ENCODE results near the gene IFNL1.
"Not testable (repeated sequence)": the region's sequence is repeated elsewhere in the genome, so short reads cannot be mapped to it uniquely, and the experiment has no call there.

Gene IFNL1

DNA sequence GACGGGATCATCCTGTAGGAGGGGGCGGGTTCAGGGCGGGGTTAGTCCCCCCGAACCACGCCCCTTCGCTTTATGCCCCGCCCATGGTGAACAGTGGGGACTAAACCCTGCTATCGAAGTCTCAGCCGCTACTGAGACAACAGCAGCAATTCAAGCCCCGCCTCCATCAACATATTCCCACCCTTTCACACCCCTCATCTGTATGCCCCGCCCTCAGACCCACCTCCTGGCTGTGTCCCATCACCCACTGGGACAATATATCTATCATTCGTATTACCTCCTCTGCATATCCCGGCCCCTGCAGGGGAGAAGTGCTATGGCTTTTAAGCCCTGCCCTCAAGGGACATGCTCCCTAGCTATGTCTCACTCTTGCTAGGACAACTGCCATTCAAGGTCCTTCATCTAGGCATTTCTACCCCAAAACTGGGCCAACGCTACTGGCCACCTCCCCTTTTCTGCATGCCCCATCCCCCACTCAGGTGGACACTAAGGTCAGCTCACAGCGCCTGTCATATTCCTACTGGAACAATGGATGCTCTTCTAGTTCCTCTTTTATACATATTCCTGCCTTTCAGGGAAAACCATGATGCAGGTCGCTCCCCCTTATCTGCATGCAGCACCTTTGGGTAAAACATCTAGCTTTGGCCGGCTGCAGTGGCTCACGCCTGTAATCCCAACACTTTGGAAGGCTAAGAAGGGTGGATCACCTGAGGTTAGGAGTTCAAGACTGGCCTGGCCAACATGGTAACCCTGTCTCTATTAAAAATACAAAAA lies 12.5 kb downstream of the IFNL1 start:
- DNase-seq (ENCODE audit: low read depth in 2 of 2), result no peak

DNA sequence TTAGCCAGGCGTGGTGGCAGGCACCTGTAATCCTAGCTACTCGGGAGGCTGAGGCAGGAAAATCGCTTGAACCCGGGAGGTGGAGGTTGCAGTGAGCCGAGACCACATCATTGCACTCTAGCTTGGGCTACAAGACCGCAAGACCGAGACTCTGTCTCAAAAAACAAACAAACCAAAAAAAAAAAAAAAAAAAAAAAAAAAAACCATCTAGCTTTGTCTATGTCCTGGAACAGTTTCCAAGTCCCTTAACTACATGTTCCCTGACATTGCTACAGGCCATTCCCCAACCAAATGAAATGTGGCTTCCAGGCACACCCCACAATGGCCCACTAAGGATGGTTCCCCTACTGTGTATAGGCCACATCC lies 13.1 kb downstream of the IFNL1 start:
- not testable (repeated sequence) for DNase-seq (ENCODE audit: low read depth in 2 of 2)

DNA sequence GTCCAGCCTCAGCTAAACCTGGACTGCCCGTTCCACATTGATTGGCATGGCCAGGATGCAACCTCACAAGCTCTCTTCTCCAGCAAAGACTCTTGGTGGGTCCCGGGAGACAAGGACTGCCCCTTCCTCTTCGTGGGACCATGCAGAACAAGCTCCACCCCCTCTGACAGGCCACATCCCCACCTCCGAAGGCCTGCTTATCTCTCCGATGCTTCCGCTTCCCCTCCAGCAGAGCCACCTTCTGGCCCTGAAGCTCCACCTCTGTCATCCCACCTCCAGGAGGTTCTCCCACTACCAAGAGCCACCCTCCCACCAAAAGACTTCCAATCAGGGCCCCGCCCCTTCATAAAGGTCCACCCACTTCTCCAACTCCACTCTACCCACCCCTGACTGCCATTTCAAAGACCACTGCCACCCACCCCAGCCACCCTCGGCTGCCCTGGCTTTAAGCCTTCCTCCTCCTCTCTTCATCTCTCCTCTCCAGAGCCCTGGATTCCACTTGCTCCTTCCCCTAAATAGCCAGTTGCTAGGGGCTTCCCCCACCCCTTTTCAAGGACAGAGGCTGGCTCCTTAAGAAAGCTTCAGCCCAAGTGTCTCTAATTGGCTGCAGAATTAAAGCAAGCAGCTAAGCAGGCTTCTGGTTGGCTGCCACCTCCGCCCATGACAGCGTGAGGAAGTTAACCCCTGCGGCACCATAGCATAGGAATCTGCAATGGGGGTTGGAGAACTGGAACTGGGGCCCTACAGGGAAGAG lies 14.5 kb downstream of the IFNL1 start:
- no peak for DNase-seq (ENCODE audit: low read depth in 2 of 2)

DNA sequence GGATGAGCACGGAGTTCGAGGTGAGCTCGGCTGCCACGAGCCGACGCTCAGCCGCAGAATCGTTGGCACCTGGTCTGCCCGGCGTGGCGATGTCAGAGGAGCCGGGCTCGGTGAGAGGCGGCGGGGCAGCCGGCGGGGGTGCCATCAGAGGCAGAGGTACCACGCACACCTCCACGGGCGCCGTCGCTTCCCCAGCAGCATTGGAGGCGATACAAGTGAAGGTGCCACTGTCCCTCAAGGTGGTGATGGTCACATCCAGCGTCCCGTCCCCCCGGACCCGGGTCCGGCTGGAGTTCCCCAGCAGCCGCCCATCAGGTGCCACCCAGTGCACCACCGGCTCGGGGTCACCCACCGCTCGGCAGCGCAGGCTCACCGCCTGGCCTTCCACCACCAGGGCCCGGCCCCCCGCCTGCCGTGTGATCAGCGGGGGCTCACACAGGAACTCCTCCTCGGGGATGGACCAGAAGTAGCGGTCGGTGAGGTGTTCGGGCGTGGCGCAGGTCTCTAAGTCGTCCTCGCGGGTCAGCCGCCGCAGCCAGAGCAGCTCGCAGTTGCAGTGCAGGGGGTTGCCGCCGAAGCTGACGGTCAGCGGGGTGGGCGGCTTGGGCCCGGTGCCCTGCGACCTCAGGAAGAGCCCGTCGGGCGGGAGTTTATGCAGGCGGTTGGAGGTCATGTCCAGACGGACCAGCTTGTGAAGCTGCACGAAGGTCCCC lies 18.0 kb downstream of the IFNL1 start:
- DNase-seq (ENCODE audit: low read depth in 2 of 2), result no peak

DNA sequence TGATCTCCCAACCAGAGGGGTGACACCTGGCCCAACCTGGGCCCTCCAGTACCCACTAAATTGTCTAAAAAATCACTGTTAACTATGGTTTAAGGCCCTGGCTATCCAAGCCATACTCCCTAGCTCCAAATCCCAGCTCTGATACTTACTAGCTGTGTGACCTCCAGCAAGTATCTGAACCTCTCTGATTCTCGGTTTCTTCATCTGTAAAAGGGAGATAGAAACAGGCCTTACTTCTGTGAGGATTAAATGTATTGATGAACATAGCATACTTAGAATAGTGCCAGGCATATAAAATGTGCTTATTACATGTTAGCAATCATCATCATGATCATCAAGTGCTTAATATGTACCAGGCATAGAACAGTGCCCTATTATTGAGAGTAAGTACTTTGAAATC lies 19.7 kb downstream of the IFNL1 start:
- DNase-seq (ENCODE audit: low read depth in 2 of 2), result no peak

DNA sequence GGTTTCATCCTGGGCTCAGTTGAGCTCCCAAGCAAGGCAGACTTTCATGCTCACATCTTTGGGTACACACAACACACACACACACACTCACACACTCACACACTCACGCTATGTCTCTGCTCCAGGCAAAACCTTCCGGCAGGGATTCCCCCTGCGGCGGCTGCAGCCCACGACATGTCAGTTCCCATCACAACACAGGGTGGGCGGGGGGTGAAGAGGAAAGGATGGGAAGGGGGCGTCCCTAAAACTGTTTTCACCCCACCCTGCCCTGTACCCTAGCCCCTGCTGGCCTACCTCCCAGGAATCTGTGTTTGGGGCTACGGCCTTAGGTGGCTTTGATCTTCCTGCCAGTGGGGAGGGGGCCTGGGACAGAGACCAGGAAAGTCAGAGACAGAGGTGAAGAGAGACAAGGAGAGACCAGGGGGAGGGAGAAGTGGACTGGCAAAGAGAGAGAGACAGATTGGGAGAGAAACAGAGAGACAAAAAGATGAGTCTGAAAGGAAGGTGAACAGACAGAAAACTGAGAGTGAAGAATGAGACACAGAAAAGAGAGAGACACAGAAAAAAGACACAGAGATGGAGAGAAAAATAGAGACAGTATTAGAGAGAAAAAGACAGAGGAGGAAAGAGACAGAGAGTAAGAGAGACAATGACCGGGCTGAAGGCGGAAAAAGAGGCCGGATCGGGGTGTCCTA lies 20.6 kb downstream of the IFNL1 start:
- DNase-seq (ENCODE audit: low read depth in 2 of 2), result no peak

DNA sequence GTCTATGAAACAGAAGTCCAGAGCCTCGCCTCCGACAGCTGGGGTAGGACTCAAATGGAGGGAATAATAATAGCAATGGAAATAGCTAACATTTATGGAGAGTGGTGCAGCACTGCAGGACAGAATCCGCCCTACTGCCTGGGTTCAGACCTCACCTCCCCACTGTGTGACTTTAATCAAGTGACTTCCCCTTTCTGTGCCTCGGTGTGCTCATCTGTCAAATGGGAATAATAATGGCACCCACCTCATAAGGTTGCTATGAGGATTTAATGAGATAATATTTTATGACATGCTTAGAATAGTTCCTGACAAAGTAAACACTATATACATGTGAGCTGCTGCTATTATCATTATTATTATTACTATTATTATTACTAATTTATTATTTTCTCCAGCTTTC lies 21.3 kb downstream of the IFNL1 start:
- no peak for DNase-seq (ENCODE audit: low read depth in 2 of 2)

DNA sequence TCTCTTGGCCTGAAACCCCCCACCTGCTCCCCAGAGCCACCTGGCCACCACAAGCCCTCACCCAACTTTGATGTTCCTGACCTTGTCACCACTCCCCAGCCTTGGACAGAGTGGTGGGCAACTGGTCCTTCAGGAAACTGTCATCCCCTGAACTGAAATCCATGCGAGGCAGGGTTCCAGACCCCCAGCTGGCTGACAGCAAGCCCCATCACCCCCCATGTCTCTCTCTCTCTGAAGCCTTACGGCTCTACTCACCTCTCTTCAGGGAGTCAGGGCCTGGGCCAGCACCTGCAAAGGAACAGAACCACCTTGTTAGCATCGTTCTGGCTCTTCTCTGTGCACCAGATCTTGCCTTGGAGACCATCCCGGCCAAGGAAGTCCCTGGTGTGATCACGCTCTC lies 21.9 kb downstream of the IFNL1 start:
- DNase-seq (ENCODE audit: low read depth in 2 of 2), result no peak

DNA sequence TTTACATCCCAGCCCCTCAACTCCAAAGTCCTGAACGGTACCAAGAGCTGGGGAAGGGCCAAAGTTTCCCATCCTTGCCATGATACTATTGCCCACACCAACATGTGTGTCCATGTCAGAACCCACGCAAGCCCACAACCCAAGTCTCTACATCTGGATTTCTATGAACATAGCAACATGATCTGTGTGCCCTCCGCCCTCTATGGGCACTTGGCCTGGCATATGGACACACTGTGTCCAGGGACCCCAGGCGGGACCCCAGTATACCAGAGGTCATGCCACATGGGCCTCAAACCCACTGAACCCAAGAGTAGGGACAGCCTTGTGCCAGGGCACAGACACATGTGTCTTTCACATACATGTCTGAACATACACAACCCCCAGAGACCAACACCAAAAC lies 22.5 kb downstream of the IFNL1 start:
- DNase-seq (ENCODE audit: low read depth in 2 of 2), result no peak

DNA sequence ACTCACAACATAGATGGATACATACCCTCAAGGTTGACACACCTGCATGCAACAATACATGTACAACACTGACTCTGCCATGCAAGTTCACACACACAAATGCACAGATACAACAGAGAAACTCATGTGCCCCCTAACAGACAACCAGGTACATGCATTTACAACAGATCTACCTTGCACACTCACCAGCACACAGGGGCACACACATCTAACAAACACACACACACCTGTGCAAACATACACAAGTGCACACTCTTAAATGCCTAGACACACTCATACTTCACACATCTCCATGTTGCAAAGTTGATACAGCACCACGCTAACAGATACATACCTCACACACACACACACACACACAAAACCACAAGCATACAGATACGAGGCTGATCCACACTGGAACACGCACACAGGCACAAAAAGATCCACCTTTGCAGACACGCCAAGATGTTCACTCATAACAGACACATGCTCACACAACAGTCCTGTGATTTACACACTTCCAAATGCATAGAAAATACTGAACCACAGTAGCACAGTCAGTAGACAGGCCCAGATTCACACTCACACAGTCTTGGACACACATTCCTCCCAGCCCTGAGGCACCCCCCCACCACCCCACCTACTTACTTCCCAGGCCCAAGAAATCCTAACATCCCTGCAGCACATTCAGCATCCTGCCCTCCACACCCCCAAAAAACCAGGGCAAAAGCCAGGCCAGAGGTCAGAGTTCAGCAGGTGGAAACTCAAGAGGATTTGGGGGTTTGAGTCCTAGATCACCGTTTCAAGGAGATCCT lies 23.1 kb downstream of the IFNL1 start:
- no peak for DNase-seq (ENCODE audit: low read depth in 2 of 2)

DNA sequence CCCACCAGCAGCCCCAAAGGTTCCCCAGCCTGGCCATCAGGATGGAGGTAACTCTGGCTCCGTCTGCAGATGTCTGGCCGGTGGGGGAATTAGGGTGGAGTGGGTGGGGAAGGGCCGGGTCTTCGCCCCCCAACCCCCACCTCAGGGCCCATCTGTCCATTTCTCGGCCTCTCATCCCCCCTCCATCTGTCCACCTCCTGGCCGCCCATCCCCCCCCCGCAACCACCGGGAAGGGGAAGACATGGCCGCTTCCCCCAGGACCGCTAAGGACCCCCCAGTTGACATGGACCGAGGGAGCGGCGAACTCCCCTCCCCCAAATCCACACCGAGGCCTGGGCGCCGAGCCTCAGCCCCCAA lies 23.7 kb downstream of the IFNL1 start:
- no peak for DNase-seq (ENCODE audit: low read depth in 2 of 2)

DNA sequence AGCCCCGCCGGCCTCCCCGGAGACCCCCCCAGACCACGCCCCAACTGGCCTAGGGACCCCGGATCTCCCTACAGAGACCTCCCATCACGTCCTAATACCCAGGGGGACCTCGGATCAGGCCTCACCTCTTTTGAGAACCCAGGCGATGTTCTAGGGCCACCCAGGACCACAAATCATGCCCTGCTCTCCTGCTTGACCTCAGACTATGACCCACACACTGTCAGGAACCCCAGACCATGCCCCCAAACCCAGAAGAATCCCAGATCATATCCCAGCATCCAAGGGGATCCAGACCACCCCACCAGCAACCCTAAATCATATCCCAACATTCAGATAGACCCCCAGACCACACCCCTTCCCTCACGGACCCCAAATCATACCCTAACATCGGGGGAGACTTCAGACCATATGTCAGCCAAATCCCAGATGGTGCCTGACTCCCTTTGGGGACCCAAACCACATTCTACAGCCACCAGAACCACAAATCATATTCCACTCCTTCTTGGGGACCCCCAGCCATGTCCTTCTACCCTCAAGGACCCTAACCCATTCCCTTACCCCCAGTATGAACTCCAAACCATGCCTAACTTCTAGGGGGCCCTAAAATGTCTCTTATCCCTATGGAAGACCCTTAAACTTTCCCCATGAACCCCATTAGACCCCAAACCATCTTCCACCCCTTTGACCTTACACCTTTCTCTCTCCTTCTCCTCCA lies 25.1 kb downstream of the IFNL1 start:
- DNase-seq (ENCODE audit: low read depth in 2 of 2), result no peak

DNA sequence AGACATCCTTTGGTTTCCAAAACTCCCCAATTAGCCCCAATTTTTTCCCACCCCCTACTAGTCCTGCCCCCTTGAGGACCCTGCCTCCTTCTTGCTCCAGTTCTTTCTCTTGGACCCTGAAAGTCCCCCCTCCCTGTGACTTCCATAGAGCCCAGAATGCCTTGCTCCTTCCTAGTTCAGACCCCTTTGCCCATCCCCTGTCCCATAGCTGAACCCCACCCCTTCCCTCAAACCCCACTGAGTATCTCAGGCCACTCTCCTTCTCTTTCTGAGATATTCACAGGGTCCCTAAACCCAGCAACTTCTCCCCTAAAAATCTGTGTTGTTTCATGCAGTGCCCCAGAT lies 25.6 kb downstream of the IFNL1 start:
- DNase-seq (ENCODE audit: low read depth in 2 of 2), result no peak

DNA sequence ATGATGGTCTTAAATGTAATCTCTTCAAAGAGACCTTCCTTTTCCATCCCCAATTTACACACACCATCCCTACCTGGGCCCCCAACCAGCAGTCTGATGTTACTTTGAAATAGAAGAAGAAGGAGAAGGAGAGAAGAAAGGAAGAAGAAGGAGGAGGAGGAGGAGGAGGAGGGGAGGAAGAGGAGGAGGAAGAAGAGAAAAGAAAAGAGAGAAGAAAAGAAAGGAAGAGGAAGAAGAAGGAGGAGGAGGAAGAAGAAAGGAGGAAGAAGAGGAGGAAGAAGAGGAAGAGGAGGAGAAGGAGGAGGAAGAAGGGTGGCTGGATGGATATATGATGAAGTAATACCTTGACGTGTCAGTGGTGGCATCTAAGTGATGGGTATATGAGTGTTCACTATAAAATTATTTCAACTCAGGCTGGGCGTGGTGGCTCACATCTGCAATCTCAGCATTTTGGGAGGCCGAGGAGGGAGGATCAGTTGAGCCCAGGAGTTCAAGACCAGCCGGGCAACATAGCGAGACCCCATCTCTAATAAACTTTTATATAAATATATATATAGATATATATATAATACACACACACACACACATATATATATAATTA lies 28.1 kb downstream of the IFNL1 start:
- no peak for DNase-seq (ENCODE audit: low read depth in 2 of 2)

DNA sequence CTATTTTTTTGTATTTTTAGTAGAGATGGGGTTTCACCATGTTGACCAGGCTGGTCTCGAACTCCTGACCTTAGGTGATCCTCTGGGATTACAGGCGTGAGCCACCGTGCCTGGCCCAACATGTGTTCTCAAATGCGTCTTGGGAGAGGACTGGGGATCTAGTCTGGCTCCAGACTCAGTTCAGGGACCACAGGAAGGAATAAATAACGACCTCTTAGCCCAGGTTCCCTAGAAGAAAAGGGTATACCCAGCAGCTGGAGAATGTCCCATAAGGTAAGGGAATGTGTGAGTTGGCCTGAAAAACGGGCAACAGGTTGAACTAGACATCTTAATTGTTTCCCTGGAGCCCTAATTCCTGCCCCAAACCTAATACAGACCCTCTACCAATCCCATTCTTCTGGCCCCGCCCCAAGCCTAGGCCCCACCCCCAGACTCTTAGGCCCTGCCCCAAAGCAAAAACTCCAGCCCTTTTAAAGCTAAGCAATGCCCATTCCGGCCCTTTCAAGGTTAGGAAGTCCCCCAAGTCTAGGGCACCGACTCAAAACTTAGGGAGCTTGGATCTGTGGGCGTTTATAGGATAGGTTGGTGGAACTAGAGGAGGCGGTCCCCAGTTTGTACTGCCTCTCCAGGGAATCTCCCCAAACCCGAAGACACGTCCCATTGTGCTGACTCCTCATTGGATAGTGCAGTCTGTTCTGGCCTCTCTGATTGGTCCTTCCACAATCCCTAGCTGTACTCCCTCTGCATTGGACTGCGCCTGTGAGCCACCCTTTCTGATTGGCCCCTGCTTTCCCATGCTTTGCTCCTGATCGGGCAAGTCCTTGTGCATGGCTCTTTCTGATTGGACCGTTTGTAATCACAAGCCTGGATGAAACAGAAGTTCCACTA lies 29.8 kb downstream of the IFNL1 start:
- no peak for DNase-seq (ENCODE audit: low read depth in 2 of 2)

DNA sequence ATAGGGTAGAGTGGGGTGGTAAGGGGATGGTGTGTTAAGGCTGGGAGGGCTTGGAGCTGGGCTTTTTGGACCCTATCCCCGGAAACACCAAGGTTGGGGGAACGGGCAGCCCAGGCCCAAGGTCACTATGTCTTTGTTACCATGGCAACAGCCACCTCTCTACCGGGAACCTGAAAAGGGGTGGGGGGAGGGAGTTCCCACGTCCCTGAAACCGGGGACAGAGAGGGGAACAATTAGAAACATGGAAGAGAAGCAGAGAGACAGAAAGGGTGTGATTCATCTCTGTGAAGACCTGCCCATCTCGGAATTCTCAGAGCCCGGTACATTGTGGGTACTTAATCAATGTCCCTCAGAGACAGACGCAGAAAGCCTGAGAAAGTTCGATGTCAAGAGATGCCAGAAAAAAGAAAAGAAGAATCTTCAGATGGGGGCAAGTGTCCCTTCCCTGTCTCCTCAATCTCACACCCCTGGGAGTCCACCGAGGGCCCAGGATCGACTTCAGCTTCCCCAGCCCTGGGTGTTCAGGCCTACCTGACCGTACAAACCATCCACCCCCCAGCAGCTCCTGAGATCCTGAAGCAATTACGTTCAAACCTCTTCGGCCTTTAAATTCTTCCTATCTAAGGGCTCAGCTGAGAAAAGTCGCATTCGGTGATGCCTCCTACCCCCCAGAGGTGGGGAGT lies 31.3 kb downstream of the IFNL1 start:
- no peak for DNase-seq (ENCODE audit: low read depth in 2 of 2)

DNA sequence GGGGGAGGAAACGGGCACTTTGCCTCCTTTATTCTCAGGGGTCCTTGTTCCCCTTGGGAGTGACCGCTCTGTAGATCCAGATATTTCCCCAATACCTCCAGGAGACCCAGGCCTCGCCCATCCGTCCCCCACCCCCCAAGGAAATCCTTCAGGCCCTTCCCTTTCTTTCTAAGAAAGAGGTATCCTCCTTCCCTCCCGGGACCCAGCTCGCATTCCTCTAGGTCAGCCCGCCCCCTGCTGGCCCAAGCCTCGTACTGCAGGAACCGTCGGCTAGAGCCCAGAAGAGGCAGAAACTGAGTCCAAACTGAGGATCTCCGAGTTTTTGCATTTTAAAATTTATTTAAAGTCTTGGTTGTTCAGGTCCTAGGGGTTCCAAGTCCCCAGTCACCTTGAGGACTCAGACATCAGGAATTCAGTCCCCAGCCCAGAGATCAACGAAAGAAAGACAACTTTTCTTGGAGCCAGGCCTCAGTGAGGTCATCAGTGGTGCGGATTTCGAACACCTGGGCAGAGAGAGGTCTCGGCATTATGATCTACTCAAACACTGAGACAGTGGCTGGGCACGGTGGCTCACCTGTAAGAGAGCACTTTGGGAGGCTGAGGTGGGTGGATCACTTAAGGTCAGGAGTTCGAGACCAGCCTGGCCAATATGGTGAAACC lies 32.0 kb downstream of the IFNL1 start:
- DNase-seq (ENCODE audit: low read depth in 2 of 2), result peak; percentile 59 to 72

DNA sequence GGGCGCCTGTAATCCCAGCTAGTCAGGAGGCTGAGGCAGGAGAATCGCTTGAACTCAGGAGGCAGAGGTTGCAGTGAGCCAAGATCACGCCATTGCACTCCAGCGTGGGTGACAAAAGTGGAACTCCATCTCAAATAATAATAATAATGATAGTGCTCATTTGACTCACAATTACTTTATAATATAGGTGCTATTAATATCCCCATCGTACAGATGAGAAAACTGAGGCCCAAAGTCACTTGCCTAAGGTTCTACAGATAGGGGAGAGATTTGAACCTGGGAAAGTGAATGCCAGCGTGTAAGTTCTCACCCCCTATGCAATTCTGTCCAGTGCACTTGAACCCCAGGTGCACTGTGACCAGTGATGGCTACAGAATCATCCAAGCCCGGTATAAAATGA lies 33.7 kb downstream of the IFNL1 start:
- DNase-seq (ENCODE audit: low read depth in 2 of 2), result no peak
